Omental fat pad (tissue), 4 donors: ENCODE data around the gene SP5. TPM values are rescaled to one million over a fixed set of nuclear protein-coding genes. Genes with fewer than 3 reads are reported as not detected.

Experiments used
- ATAC-seq: fragments of 150-250 bp; one replicate; pipeline ENCODE4 v1.9.1; 2016; ENCODE audit warnings: mild to moderate bottlenecking, moderate library complexity; ENCODE audit not compliant: low FRiP score
- DNase-seq: peaks from one replicate; pipeline ENCODE4 v3.0.0-alpha.2; 2019; ENCODE audit warnings: low spot score
- CTCF ChIP-seq, 3 donors: fragments of 450-650 bp; IDR thresholded peaks; one replicate each; pipeline ENCODE4 v1.5.1; 2016 to 2017; ENCODE audit warnings: antibody characterized with exemption in 3 of 3, mild to moderate bottlenecking in 3 of 3, moderate library complexity in 2 of 3
- total RNA-seq, 4 donors: library from RNA; depleted of rRNA; stranded (reverse); fragments of >200 nt; gene quantifications; one replicate each; pipeline ENCODE4 v1.1.0, GENCODE V29; 2016

The SP5 gene
- total RNA-seq, 4 donors from 2014 or later: 0.65 to 22.1 TPM; not detected in 2

DNA sequence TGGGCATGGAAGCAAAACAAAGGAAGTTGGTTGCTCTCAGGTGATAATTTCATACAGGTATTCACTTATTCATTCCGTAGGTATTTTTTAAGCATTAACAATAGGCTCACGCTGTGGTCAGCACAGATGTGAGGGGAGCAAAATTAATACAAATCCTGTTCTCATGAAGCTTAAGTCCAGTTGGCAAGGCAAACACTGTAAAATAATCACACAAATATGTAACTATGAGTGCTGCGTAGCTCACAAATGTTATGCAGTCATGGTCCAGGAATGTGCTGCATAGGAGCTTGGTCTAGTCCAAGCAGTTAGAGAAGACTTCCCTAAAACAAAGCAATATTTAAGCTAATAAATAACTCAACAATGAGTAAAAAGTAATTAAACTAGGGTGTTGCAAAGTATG lies 23.9 kb downstream of the SP5 start:
- DNase-seq (no peak), ATAC-seq (peak; percentile 91)
- no peak for TF ChIP-seq CTCF (IDR thresholded peaks at IDR 0.05)

DNA sequence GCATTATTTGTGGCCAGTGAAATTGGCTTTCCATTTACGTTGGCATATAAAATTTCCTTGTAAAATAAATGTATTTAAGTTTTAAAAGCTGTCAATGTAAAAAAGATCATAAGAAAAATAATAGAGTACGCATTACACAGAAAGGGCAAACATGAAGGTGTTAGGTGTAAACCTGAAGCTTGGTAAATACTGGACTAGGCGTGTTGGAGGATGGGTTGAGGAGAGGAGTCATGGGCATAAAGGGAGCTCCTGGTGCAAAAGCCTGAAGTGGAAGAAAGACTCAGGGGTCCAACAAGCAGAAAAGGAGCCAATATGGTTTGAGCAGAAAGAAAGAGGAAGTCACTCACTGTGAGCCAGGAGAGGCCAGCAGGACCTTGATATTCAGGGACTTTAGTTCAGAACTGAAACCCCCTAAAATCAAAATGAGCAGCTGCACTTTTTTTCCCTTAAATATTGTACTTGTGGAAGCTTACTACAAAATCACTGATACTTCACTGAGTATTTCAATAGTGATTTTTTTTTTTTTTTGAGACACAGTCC lies 24.4 kb downstream of the SP5 start:
- no peak for ATAC-seq
- TF ChIP-seq CTCF (IDR thresholded peaks at IDR 0.05): no peak
- DNase-seq: no peak

GRCh38 chr2:170740660-170741059 lies 25.5 kb downstream of the SP5 start:
- TF ChIP-seq CTCF (IDR thresholded peaks at IDR 0.05): no peak
- no peak for DNase-seq
- ATAC-seq: no peak

- DNase-seq: no peak
- no peak for TF ChIP-seq CTCF (IDR thresholded peaks at IDR 0.05)
- ATAC-seq: no peak
Observed at GRCh38 chr2:170742000-170742399, 26.9 kb downstream of the SP5 start.

- no peak for TF ChIP-seq CTCF (IDR thresholded peaks at IDR 0.05)
- no peak for ATAC-seq
- no peak for DNase-seq
Observed at GRCh38 chr2:170742896-170743529, 27.9 kb downstream of the SP5 start.

- DNase-seq (no peak), ATAC-seq (peak; percentile 10)
- no peak for TF ChIP-seq CTCF (IDR thresholded peaks at IDR 0.05)
Observed at GRCh38 chr2:170743530-170744239, 28.5 kb downstream of the SP5 start.
